Stimulated activated naive CD4-positive, alpha-beta T cell (primary cell): ENCODE measurements around the gene PHKA2.

ENCODE experiments used
- DNase-seq, 6 experiments: peaks; one replicate each; lab custom pipeline; 2025; lab: John Stamatoyannopoulos, UW

The PHKA2 gene

GRCh38 chrX:18929775-18930174 is 54.1 kb downstream of the PHKA2 start:
- no peak for DNase-seq

- DNase-seq: no peak
Measured at GRCh38 chrX:18927558-18927957, 56.4 kb downstream of the PHKA2 start.

DNA sequence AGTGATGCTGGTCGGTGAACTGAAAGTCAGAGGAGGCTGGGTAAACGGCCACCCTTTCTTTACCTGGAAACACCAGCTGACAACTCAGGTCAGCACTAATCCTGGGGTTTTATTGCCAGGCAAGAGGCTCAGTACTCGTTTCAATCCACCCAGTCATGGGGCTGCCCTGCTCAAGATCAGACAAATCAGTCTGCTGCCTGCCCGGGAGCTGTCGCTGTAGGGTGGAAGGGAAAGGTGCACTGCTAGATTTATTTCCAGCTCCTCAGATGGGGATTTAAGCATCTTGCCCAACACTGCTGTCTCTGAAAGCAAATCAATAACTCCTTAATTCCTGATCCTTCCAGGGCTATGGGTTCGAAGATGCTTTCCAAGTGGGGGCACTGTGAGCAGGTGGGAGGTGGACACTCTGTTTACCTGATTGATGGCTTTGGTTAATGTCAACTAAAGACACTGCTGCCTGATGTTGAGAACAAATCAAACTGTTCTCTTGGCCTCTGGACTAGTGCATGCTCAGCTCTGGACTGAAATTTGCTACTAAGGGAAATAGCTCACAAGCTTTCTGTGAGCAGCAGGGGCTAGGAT is 59.3 kb downstream of the PHKA2 start:
- no peak for DNase-seq

DNA sequence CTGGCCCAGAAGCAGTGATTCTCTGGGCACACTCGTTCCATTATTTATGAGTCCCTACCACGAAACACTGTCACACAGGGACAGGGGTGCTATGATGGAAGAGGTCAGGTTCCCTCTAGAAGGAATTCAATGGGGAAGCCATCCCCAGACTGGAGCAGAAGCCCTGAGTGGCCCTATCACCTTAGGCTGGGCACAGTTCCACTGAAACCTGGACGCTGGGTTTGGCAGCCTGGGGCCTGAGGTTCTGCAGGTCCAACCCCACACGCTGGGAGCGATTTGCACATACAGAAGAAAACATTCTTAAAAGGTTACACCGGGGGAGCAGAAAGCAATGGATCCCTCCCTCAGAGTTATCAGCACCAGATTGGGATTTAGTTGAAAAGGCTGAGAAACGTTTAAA is 63.3 kb downstream of the PHKA2 start:
- DNase-seq: no peak

GRCh38 chrX:18920079-18920478 is 63.8 kb downstream of the PHKA2 start:
- DNase-seq: no peak

- DNase-seq: no peak
Measured at GRCh38 chrX:18917831-18918230, 66.1 kb downstream of the PHKA2 start.

DNA sequence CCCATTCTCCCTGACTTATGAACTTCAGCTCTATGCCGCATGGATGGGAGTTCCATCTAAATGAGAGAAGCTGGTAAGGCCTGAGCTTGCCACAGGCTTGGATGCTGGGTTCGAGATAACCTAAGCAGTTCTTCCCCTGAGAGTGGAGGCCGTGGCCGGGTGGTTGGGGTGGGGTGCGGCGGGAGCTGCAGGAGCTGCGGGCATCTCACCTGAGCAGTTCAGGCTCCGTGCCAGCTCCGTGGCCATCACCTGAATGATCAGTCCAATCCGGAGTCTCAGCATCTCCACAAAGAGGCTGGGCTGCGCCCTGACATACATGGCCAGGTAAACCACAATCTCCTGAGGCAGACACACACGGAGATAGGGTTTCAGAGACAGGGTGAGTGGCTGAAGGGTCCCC is 77.6 kb downstream of the PHKA2 start:
- no peak for DNase-seq

DNA sequence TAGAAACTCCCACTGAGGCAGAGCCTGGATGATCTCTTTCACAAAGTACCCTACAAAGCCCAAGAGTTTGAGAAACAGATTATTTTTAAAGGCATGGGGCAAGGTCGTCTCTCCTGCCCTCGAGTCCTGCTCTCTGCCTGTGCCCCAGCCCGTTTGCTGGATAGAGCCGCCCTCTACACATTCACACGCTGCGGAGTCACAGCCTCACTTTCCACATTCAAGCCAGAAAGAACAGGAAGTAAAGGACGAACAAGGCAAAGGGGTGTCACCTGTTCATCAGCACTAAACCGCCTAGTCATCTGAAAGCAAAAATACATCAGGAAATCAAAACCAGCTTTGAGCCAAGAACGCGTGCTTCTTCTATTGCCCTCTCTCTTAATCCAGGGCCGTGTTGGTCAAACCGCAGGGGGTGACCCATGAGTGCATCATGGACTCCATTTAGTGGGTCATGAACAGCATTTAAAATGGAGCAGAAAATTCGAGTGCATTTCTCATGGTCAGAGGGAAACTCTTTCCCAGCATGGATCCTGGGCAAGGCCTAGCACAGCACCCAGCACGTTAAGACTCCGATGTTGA is 83.4 kb downstream of the PHKA2 start:
- no peak for DNase-seq

- DNase-seq: peak in 2 of 6 experiments; percentile 6
Measured at GRCh38 chrX:18899796-18900380, 84.0 kb downstream of the PHKA2 start.

DNA sequence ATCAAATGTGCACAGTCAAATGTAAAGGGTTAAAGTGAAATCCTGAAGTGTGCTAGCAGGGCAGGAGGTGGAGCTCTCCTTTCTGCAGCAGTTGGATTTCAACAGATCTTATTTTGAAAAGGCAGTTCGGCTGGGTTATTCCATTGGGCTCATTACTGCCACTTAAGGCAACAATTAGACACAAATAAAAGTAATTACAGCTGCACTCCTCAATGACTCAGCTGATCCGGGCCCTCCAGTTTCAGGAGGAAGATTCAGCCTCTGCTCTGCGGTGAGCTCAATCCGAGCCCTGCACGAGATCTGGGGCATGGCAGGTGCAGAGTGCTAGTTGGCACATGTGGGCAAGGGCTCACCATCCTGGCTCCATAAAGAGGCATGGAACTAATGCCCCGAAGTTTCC is 85.4 kb downstream of the PHKA2 start:
- DNase-seq: no peak

GRCh38 chrX:18898091-18898490 is 85.8 kb downstream of the PHKA2 start:
- no peak for DNase-seq

DNA sequence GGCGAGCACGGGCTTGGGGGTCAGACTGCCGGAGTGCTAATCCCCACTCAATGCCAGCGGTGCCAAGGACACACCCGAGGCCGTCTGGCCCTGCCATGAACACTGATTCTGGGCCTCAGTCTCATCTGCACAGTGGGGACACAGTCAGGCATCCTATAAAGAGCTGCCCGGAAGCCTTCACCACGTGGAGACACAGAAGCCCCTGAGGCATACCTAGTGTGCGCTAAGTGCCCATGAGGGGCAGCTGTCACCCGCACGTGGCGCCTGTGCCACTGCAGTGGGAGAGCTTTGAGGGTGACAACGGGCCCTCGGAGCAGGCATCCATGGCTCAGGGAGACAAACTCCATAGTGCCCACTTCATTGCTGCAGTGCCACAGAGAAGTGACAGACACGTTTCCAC is 86.3 kb downstream of the PHKA2 start:
- DNase-seq: no peak

- DNase-seq: no peak
Measured at GRCh38 chrX:18896680-18897544, 87.0 kb downstream of the PHKA2 start.

DNA sequence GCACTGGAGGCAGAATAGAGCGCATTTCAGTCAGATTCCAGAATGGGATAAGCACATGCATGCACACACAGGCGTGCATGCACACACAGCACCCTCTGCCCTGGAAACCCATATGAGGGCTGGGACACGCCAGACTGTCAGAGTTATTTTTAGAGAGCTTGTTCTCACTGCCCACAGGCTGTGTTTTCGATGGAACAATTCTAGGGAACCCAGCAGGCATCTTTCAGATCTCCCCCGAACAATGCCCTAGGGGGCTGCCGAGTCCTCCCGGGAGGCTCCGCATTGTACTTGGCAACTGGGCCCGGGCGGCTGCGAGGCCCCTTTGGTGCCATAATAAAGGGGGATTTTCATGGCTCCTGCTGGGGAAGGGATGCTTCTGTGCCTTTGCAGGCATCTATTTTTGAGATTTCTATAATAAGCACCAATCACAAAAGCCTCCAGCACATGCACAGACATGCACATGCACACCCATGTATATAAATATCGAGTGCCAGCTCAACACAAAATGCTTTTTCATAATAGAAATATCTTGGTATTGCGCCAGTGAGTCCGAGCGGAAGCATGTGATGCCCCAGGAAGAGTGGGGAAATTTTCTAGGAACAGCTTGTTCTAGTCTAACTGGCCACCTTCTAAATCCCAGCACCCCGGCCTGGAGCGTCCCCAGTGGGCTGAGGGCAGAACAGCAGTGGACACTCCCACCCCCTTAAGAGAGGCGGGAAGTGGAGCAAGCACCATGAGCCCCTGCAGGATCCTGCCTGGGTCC is 88.5 kb downstream of the PHKA2 start:
- DNase-seq: no peak

GRCh38 chrX:18894156-18894555 is 89.8 kb downstream of the PHKA2 start:
- no peak for DNase-seq

GRCh38 chrX:18893536-18893935 is 90.4 kb downstream of the PHKA2 start:
- no peak for DNase-seq

- no peak for DNase-seq
Measured at GRCh38 chrX:18892899-18893298, 91.0 kb downstream of the PHKA2 start.

- no peak for DNase-seq
Measured at GRCh38 chrX:18891548-18891945, 92.4 kb downstream of the PHKA2 start.

- DNase-seq: no peak
Measured at GRCh38 chrX:18890724-18891547, 93.0 kb downstream of the PHKA2 start.

DNA sequence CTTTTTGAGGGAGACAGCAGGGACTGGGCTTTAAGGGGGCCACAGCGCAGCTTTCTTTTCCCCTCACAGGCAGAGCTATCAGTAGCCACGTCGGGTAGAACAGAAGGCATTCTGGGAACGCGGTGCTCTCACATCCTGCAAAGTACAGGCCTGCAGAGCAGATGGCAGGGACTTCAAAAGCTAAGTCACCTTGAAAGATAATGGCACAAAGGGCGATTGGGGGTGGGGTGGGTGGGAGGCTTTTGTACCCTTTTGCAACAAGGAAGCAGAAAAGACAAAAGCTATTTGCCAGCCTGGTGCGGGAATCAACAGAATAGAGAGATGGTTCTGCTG is 93.9 kb downstream of the PHKA2 start:
- DNase-seq: peak in 1 of 6 experiments; percentile 5

- DNase-seq: no peak
Measured at GRCh38 chrX:18889346-18890048, 94.4 kb downstream of the PHKA2 start.
